ENCODE results near the gene RLN3.
"Not testable (repeated sequence)": the region's sequence is repeated elsewhere in the genome, so short reads cannot be mapped to it uniquely, and the experiment has no call there.

The RLN3 gene

DNA sequence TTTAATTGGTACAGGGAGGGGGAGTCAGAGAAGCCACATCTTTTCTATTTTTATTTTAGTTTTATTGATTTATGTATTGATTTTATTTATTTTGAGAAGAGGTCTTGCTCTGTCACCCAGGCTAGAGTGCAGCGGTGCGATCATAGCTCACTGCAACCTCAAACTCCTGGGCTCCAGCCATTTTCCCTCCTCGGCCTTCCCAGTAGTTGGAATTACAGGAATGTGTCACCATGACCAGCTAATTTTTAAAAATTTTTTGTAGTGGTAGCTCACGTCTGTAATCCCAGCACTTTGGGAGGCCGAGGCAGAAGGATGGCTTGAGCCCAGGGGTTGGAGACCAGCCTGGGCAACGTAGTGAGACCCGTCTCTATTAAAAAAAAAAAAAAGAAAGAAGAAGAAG is 7.8 kb downstream of the RLN3 start:
- H3K4me3 ChIP-seq = no peak overlapping the region
- no peak for DNase-seq (ENCODE audit: low read depth, low spot score)
- no peaks in the 10 kb centered on the region for H3K9me3 ChIP-seq (ENCODE audit: low read depth, low read length)
- TF ChIP-seq POLR2AphosphoS5 (IDR thresholded peaks at IDR 0.05; ENCODE audit: borderline replicate concordance, low read depth, low read length) = no peak
- TF ChIP-seq FOXP2 (optimal IDR thresholded peaks at IDR 0.05; ENCODE audit: control extremely low read depth, extremely low read length, insufficient read depth) = no peak
- TF ChIP-seq EZH2 (IDR thresholded peaks at IDR 0.05) = no peak
- H3K27ac ChIP-seq = no peak overlapping the region
- no peak overlapping the region for H3K9ac ChIP-seq (ENCODE audit: insufficient read length)
- H3K36me3 ChIP-seq (ENCODE audit: insufficient read depth, low read length) = no peaks in the 10 kb centered on the region

DNA sequence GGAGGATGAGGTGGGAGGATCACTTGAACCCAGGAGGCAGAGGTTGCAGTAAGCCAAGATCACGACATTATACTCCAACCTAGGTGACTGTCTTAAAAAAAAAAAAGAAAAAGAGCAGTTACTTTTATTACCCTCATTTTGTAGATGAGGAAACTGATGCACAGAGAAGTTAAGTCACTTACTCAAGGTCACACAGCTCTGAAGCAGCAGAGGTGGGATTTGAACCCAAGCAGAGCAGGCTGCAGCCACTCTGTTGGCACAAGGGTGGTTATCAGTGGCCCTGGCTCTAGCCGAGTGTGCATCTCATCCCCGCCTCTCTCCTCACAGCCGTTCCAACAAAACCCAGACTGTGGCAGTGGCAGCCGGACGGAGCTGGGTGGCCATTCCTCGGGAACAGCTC is 11.2 kb downstream of the RLN3 start:
- TF ChIP-seq FOXP2 (optimal IDR thresholded peaks at IDR 0.05; ENCODE audit: control extremely low read depth, extremely low read length, insufficient read depth) (no peak), POLR2AphosphoS5 (IDR thresholded peaks at IDR 0.05; ENCODE audit: borderline replicate concordance, low read depth, low read length) (no peak), EZH2 (IDR thresholded peaks at IDR 0.05) (no peak)
- no peak for DNase-seq (ENCODE audit: low read depth, low spot score)
- no peak overlapping the region for H3K9ac ChIP-seq (ENCODE audit: insufficient read length)
- H3K9me3 ChIP-seq (ENCODE audit: low read depth, low read length) = no peaks in the 10 kb centered on the region
- H3K4me3 ChIP-seq = no peak overlapping the region
- no peaks in the 10 kb centered on the region for H3K36me3 ChIP-seq (ENCODE audit: insufficient read depth, low read length)
- H3K27ac ChIP-seq = no peak overlapping the region

DNA sequence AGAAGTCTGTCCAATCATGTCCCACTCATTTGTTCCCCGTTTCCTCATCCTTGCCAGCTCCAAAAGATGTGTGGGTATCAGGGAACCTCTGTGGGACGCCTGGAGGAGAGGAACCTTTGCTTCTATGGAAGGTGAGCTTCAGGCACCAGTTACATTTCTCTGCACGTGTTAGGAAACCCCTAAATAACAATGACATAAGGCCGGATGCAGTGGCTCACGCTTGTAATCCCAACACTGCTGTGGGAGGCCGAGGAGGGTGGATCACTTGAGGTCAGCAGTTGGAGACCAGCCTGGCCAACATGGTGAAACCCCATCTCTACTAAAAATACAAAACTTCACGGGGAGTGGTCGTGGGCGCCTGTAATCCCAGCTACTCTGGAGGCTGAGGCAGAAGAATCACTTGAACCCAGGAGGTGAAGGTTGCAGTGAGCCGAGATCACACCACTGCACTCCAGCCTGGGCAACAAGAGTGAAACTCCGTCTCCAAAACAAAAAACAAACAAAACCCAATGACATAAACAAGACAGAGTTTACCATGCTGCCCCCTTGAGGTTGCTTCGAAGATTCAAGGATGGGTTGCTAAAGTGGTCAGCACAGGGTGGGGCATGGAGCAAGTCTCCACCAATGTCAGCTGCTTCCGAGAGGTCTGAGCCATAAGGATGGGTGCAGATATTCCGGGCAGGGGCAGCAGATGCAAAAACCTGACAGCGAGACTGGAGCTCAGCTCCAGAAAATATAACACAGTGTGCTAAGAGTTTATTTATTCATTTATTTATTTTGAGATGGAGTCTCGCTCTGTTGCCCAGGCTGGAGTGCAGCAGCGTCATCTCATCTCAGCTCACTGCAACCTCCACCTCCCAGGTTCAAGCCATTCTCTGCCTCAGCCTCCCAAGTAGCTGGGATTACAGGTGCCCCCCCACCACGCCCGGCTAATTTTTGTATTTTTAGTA is 15.0 kb downstream of the RLN3 start:
- H3K36me3 ChIP-seq (ENCODE audit: insufficient read depth, low read length); H3K27ac ChIP-seq; H3K9me3 ChIP-seq (ENCODE audit: low read depth, low read length); H3K4me3 ChIP-seq; H3K9ac ChIP-seq (ENCODE audit: insufficient read length); DNase-seq (ENCODE audit: low read depth, low spot score): not testable (repeated sequence)

- not testable (repeated sequence) for H3K27ac ChIP-seq; H3K4me3 ChIP-seq; H3K9me3 ChIP-seq (ENCODE audit: low read depth, low read length); H3K9ac ChIP-seq (ENCODE audit: insufficient read length); DNase-seq (ENCODE audit: low read depth, low spot score); H3K36me3 ChIP-seq (ENCODE audit: insufficient read depth, low read length)
Observed at GRCh38 chr19:14047866-14048265, 19.9 kb downstream of the RLN3 start.

DNA sequence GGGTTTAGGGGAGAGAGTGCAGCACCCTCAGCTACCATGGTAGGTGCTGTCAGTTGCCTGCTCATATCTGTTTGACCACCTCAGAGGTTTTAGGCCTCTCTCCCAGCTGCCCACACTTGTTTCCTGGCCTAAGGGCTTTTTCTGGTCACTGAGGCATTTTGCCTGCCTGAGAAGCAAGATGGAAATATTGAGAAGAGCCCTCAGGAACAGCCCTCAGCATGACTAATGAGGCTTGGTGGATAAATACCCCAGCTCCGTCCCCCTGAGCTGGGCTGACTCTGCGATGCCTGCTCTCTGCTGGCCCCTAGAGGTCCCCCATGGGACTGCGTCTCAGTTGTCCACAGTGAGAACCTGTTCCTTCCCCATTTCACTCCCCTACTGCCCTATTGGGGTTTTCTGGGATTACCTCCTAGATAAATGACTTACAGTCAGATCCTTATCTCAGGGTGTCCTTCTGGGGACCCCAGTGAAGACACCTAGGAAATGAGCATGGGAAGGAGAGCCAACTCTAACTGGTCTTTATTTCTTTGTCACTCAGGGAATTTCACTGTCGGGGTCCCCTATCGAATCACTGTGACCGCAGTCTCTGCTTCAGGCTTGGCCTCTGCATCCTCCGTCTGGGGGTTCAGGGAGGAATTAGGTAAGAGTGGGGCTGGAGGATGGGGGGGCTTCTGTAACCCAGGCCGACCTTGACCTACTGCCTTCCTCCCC is 20.6 kb downstream of the RLN3 start:
- no peak for DNase-seq (ENCODE audit: low read depth, low spot score)
- no peak overlapping the region for H3K4me3 ChIP-seq
- no peaks in the 10 kb centered on the region for H3K9me3 ChIP-seq (ENCODE audit: low read depth, low read length)
- H3K9ac ChIP-seq (ENCODE audit: insufficient read length) = no peak overlapping the region
- H3K27ac ChIP-seq = no peak overlapping the region
- peaks cover 5% of the 10 kb centered on the region; the same call in 1 of the 2 replicates for H3K36me3 ChIP-seq (ENCODE audit: insufficient read depth, low read length)
- no peak for TF ChIP-seq POLR2AphosphoS5 (IDR thresholded peaks at IDR 0.05; ENCODE audit: borderline replicate concordance, low read depth, low read length)
- no peak for TF ChIP-seq EZH2 (IDR thresholded peaks at IDR 0.05)
- no peak for TF ChIP-seq FOXP2 (optimal IDR thresholded peaks at IDR 0.05; ENCODE audit: control extremely low read depth, extremely low read length, insufficient read depth)

GRCh38 chr19:14050512-14050911 is 22.6 kb downstream of the RLN3 start:
- Histone ChIP-seq H3K36me3 (ENCODE audit: insufficient read depth, low read length) (peaks cover 7% of the 10 kb centered on the region; the same call in 1 of the 2 replicates), H3K27ac (no peak overlapping the region), H3K4me3 (no peak overlapping the region), H3K9me3 (ENCODE audit: low read depth, low read length) (no peaks in the 10 kb centered on the region), H3K9ac (ENCODE audit: insufficient read length) (no peak overlapping the region)
- TF ChIP-seq POLR2AphosphoS5 (IDR thresholded peaks at IDR 0.05; ENCODE audit: borderline replicate concordance, low read depth, low read length) = no peak
- no peak for DNase-seq (ENCODE audit: low read depth, low spot score)

GRCh38 chr19:14050961-14051360 is 23.0 kb downstream of the RLN3 start:
- H3K9me3 ChIP-seq (ENCODE audit: low read depth, low read length); H3K4me3 ChIP-seq; H3K27ac ChIP-seq; H3K9ac ChIP-seq (ENCODE audit: insufficient read length); DNase-seq (ENCODE audit: low read depth, low spot score); H3K36me3 ChIP-seq (ENCODE audit: insufficient read depth, low read length): not testable (repeated sequence)

- Histone ChIP-seq H3K36me3 (ENCODE audit: insufficient read depth, low read length) (peaks cover 7% of the 10 kb centered on the region; the same call in 1 of the 2 replicates), H3K27ac (no peak overlapping the region), H3K4me3 (no peak overlapping the region), H3K9me3 (ENCODE audit: low read depth, low read length) (no peaks in the 10 kb centered on the region), H3K9ac (ENCODE audit: insufficient read length) (no peak overlapping the region)
- DNase-seq (ENCODE audit: low read depth, low spot score) = no peak
- no peak for TF ChIP-seq POLR2AphosphoS5 (IDR thresholded peaks at IDR 0.05; ENCODE audit: borderline replicate concordance, low read depth, low read length)
- TF ChIP-seq FOXP2 (optimal IDR thresholded peaks at IDR 0.05; ENCODE audit: control extremely low read depth, extremely low read length, insufficient read depth) = no peak
- TF ChIP-seq EZH2 (IDR thresholded peaks at IDR 0.05) = no peak
Observed at GRCh38 chr19:14051980-14052379, 24.0 kb downstream of the RLN3 start.

DNA sequence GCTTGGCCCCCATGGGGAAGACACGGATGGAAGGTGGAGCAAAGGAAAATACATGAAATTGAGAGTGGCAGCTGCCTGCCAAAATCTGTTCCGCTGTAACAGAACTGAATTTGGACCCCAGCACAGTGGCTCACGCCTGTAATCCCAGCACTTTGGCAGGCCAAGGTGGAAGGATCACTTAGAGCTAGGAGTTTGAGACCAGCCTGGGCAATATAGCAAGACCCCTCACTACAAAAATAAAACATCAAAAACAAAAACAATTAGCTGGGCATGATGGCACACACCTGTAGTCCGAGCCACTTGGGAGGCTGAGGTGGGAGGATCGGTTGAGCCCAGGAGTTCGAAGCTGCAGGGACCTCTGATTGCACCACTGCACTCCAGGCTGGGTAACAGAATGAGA is 24.5 kb downstream of the RLN3 start:
- H3K27ac ChIP-seq = no peak overlapping the region
- H3K9me3 ChIP-seq (ENCODE audit: low read depth, low read length) = no peaks in the 10 kb centered on the region
- H3K4me3 ChIP-seq = no peak overlapping the region
- H3K36me3 ChIP-seq (ENCODE audit: insufficient read depth, low read length) = peaks cover 7% of the 10 kb centered on the region; the same call in 1 of the 2 replicates
- TF ChIP-seq POLR2AphosphoS5 (IDR thresholded peaks at IDR 0.05; ENCODE audit: borderline replicate concordance, low read depth, low read length) (no peak), EZH2 (IDR thresholded peaks at IDR 0.05) (no peak), FOXP2 (optimal IDR thresholded peaks at IDR 0.05; ENCODE audit: control extremely low read depth, extremely low read length, insufficient read depth) (no peak)
- no peak for DNase-seq (ENCODE audit: low read depth, low spot score)
- H3K9ac ChIP-seq (ENCODE audit: insufficient read length) = no peak overlapping the region
